ENCODE results near the gene LAMA2. TPM values are rescaled to one million over a fixed set of nuclear protein-coding genes. Genes with fewer than 3 reads are reported as not detected.

LAMA2 gene
- total RNA-seq, 4 donors from 2014 or later, result 15.1 to 27.3 (median 25.0) TPM

- peak in 1 of 2 donors; percentile 78 for DNase-seq (ENCODE audit: low spot score in 2 of 2)
These were observed 458.0 kb downstream of the LAMA2 start for GRCh38 chr6:129340983-129341382.

GRCh38 chr6:129342243-129342642 lies 459.3 kb downstream of the LAMA2 start:
- no peak for DNase-seq (ENCODE audit: low spot score in 2 of 2)
- peak overlapping the region; percentile 39 for H3K27ac ChIP-seq
- no peaks in the 10 kb centered on the region for H3K36me3 ChIP-seq
- peaks cover 3% of the 10 kb centered on the region for H3K4me1 ChIP-seq
- peak; percentile 75 to 90 (median 78) for TF ChIP-seq POLR2AphosphoS5 (IDR thresholded peaks at IDR 0.05)
- no peak for TF ChIP-seq EP300 (IDR thresholded peaks at IDR 0.05)
- TF ChIP-seq POLR2A (IDR thresholded peaks at IDR 0.05), result no peak
- no peak for TF ChIP-seq CTCF (IDR thresholded peaks at IDR 0.05)
- H3K4me3 ChIP-seq, result no peak overlapping the region
- H3K9me3 ChIP-seq, result no peaks in the 10 kb centered on the region
- 55% methylated on average over 2 of the region's 2 CpGs for WGBS
- no peaks in the 10 kb centered on the region for H3K27me3 ChIP-seq

More at GRCh38 chr6:129340983-129341382, 458.0 kb downstream of the LAMA2 start:
- peaks cover 3% of the 10 kb centered on the region for H3K4me1 ChIP-seq
- no peak overlapping the region for H3K4me3 ChIP-seq
- 48% methylated on average over 4 of the region's 4 CpGs for WGBS
- no peak for TF ChIP-seq POLR2A (IDR thresholded peaks at IDR 0.05)
- H3K9me3 ChIP-seq, result no peaks in the 10 kb centered on the region
- H3K27me3 ChIP-seq, result no peaks in the 10 kb centered on the region
- no peak overlapping the region for H3K27ac ChIP-seq
- no peaks in the 10 kb centered on the region for H3K36me3 ChIP-seq

GRCh38 chr6:129342796-129343195 lies 459.9 kb downstream of the LAMA2 start:
- no peak for DNase-seq (ENCODE audit: low spot score in 2 of 2)
- peaks cover 3% of the 10 kb centered on the region for H3K4me1 ChIP-seq
- 78% methylated on average over 2 of the region's 2 CpGs for WGBS
- no peaks in the 10 kb centered on the region for H3K27me3 ChIP-seq
- H3K36me3 ChIP-seq, result no peaks in the 10 kb centered on the region
- no peak overlapping the region for H3K27ac ChIP-seq
- no peak for TF ChIP-seq EP300 (IDR thresholded peaks at IDR 0.05)
- TF ChIP-seq CTCF (IDR thresholded peaks at IDR 0.05), result no peak
- no peak for TF ChIP-seq POLR2AphosphoS5 (IDR thresholded peaks at IDR 0.05)
- no peak for TF ChIP-seq POLR2A (IDR thresholded peaks at IDR 0.05)
- no peaks in the 10 kb centered on the region for H3K9me3 ChIP-seq
- no peak overlapping the region for H3K4me3 ChIP-seq

DNA sequence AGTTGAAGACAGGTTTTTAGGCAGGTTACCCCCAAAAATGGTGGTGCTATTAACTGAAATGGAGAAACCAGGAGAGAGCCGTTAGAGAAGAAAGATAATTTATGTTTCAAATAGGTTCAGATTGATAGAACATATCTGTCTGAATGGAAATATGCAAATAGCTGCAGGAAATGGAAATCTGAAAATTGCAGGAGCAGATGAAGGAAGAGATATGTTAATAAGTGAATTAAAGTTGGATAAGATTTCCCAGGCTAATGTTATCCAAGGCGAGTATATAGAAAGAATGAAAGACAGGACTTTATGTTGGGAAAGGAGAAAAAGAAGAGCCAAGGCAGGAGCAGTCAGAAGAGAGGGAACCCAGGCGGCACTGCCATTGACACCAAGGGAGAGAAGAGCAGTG lies 461.4 kb downstream of the LAMA2 start:
- 77% methylated on average over 3 of the region's 3 CpGs for WGBS
- TF ChIP-seq POLR2A (IDR thresholded peaks at IDR 0.05), result no peak
- TF ChIP-seq POLR2AphosphoS5 (IDR thresholded peaks at IDR 0.05), result no peak
- TF ChIP-seq EP300 (IDR thresholded peaks at IDR 0.05), result no peak
- TF ChIP-seq CTCF (IDR thresholded peaks at IDR 0.05), result no peak

DNA sequence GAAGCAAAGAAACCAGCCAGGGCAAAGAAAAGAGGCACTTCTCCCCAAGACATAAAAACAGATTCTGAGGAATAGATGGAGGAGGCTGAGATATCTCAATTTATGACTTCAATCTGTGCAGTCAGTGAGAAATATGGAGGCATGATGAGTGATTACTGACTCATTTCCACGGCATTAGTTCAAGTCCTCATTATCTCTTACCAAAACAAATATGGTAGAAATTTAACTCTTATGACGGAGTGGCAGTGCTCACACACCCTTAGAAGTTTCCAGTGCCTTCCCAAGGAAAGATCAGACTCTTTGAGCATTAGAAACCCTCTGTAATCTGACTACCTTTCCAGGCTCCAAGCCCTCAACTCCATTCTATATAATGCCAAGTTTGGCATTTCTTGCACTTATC lies 463.0 kb downstream of the LAMA2 start:
- DNase-seq (ENCODE audit: low spot score in 2 of 2), result no peak
- Histone ChIP-seq H3K4me1 (peaks cover 3% of the 10 kb centered on the region), H3K36me3 (no peaks in the 10 kb centered on the region), H3K9me3 (no peaks in the 10 kb centered on the region), H3K27me3 (no peaks in the 10 kb centered on the region), H3K27ac (no peak overlapping the region), H3K4me3 (no peak overlapping the region)
- TF ChIP-seq POLR2AphosphoS5 (IDR thresholded peaks at IDR 0.05) (no peak), CTCF (IDR thresholded peaks at IDR 0.05) (no peak)
- 73% methylated on average over 2 of the region's 2 CpGs for WGBS

More for the DNA sequence above, 461.4 kb downstream of the LAMA2 start:
- Histone ChIP-seq H3K36me3 (no peaks in the 10 kb centered on the region), H3K4me1 (peaks cover 3% of the 10 kb centered on the region), H3K27me3 (no peaks in the 10 kb centered on the region), H3K27ac (no peak overlapping the region), H3K4me3 (no peak overlapping the region), H3K9me3 (no peaks in the 10 kb centered on the region)
- no peak for DNase-seq (ENCODE audit: low spot score in 2 of 2)

DNA sequence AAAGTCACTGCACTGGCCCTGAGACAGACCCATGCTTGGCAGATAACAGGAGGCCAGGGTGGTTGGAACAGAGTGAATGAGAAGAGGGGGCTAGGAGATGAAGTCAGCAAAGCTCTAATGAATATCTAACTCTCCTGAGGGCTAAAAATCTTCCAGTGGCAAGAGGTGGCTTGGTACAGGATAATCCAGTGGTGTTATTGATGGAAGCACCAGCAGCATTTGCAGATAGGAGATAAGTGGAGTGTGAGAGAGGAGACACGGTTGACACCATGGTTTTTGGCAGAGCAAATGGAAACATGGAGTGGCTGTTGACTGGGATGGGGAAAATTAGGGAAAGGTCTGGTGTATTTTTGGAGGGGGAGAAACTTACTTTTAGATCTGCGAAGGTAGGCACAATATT lies 464.0 kb downstream of the LAMA2 start:
- H3K36me3 ChIP-seq, result no peaks in the 10 kb centered on the region
- H3K27me3 ChIP-seq, result no peaks in the 10 kb centered on the region
- peaks cover 3% of the 10 kb centered on the region for H3K4me1 ChIP-seq
- 98% methylated on average over 2 of the region's 2 CpGs for WGBS
- H3K4me3 ChIP-seq, result no peak overlapping the region
- H3K9me3 ChIP-seq, result no peaks in the 10 kb centered on the region
- TF ChIP-seq POLR2AphosphoS5 (IDR thresholded peaks at IDR 0.05), result no peak
- no peak for TF ChIP-seq POLR2A (IDR thresholded peaks at IDR 0.05)
- TF ChIP-seq EP300 (IDR thresholded peaks at IDR 0.05), result no peak
- no peak for TF ChIP-seq CTCF (IDR thresholded peaks at IDR 0.05)
- no peak for DNase-seq (ENCODE audit: low spot score in 2 of 2)
- no peak overlapping the region for H3K27ac ChIP-seq

All from suprapubic skin (tissue), 4 donors.